Liver (tissue), 3 donors: ENCODE measurements around the gene ARHGEF10L.

Source experiments
- RAD21 ChIP-seq, 2 donors: IDR thresholded peaks; 2 replicates each; pipeline ENCODE4 v1.6.1; 2016; ENCODE audit warnings: antibody characterized with exemption in 2 of 2, mild to moderate bottlenecking in 2 of 2
- TF ChIP-seq, protein P1 (sequence below): fragments of 150-350 bp; IDR thresholded peaks from 2 replicates; pipeline ENCODE4 v1.5.1; 2017; ENCODE audit warnings: improper control_type of control experiment, low read depth, low read length; ENCODE audit not compliant: missing input control
- donor health status: healthy.
- donor health status: healthy.

DNA sequence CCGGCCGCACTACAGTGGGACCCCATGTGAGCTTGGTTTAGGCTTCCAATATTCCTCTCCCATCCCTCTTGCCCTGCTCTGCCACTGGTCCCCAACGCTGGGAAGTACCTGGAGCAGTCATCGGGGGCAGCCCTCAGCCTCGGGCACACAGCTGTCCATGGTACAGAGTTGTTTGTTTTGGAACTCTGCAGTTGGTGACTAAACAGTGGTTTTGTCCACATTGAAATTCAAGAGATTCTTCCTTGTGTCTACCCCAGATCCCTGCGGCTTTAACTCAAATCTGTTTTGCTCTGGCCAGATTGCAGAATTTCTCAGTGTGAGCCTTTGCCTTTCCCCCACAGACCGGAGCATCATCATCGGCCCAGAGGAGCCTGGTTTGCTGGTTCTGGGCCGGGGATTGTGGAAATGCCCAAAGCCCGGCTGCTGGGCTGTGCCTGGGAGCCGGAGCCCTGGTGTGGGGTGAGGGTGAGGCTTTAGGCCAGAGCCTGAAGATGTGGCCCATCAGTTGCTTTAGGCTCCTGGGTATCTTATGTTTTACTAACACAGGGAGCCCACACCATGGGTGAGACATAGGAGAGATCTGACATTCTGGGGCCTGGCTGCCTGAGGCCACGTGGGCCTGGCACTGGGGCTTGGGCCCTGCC lies 93.2 kb downstream of the ARHGEF10L start:
- TF ChIP-seq RAD21 (IDR thresholded peaks at IDR 0.05), result no peak
- TF ChIP-seq, protein P1, sequence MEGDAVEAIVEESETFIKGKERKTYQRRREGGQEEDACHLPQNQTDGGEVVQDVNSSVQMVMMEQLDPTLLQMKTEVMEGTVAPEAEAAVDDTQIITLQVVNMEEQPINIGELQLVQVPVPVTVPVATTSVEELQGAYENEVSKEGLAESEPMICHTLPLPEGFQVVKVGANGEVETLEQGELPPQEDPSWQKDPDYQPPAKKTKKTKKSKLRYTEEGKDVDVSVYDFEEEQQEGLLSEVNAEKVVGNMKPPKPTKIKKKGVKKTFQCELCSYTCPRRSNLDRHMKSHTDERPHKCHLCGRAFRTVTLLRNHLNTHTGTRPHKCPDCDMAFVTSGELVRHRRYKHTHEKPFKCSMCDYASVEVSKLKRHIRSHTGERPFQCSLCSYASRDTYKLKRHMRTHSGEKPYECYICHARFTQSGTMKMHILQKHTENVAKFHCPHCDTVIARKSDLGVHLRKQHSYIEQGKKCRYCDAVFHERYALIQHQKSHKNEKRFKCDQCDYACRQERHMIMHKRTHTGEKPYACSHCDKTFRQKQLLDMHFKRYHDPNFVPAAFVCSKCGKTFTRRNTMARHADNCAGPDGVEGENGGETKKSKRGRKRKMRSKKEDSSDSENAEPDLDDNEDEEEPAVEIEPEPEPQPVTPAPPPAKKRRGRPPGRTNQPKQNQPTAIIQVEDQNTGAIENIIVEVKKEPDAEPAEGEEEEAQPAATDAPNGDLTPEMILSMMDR, result no peak
